ENCODE data around the gene OSBPL9. TPM values are rescaled to one million over a fixed set of nuclear protein-coding genes. Genes with fewer than 3 reads are reported as not detected.

The OSBPL9 gene
- total RNA-seq, 1 experiment from 2014 or later, result 52.6 TPM

DNA sequence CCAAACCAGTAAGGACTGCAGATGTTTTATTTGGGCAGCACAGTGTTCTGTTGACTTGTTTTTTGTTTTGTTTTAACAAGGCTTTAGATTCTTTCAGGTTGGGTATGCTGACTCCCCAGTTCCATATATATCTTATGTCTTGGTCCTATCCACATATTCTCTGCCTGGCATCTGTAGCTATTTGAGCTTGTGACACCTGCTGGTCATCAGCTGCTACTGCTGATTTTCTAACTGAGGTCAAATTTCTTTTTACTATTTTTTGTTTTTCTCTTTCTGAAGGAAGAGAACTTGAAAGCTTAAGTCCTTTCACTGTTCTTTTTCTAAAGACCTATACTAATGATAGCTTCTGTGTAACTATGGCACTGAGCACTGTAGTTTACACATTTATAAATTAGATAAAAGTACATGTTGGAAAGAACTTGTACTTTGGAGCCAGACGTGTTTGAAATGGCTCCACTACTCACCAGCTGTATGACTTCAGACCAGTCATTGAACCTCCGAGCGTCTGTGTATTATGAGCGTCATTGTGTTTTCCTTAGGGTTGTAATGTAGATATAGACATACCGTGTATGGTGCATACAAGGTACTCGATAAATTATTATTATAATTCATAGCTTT, 152.2 kb downstream of the OSBPL9 start:
- ChIA-PET POLR2A (no interaction called here), CTCF (interaction anchor here (0.6 to 1.4 kb wide), 16 partner anchors 9 to 234 kb away, joined by 3 to 16 read pairs (median 3); no protein-coding TSS in a partner anchor), RAD21 (ENCODE audit: low non-redundant PET in 1 of 2, low total read pairs in 2 of 2, uncharacterized antibody in 2 of 2, unreplicated experiment in 2 of 2) (no interaction called here)
- Histone ChIP-seq H3K27ac (ENCODE audit: low read depth, low read length) (no peak overlapping the region), H3K9me3 (ENCODE audit: control insufficient read depth in 1 of 2, insufficient read depth in 1 of 2, low read depth in 1 of 2, low read length in 2 of 2) (no peaks in the 10 kb centered on the region), H3K9me2 (ENCODE audit: insufficient read depth) (no peaks in the 10 kb centered on the region), H3K27me3 (ENCODE audit: insufficient read depth, low read length) (no peaks in the 10 kb centered on the region), H2AFZ (ENCODE audit: low read depth, low read length, poor library complexity, severe bottlenecking) (no peak overlapping the region), H3K4me2 (ENCODE audit: low read length) (no peak overlapping the region), H3K4me1 (ENCODE audit: control insufficient read depth in 1 of 2, insufficient read depth in 2 of 2, low read length in 2 of 2) (no peaks in the 10 kb centered on the region; a peak in 1 of 4 replicates), H3K36me3 (ENCODE audit: control insufficient read depth in 1 of 2, insufficient read depth in 2 of 2, low read length in 2 of 2) (0 out of 4 replicates have a peak, but pooled peaks cover 2% of the 10 kb centered on the region in 2 experiments), H3K4me3 (replicated peaks in 1 of 2; ENCODE audit: low read depth in 1 of 2, low read length in 2 of 2) (no peak overlapping the region), H3K9ac (ENCODE audit: low read length) (no peak overlapping the region), H3K79me2 (ENCODE audit: insufficient read depth, low read length) (no peaks in the 10 kb centered on the region), H4K20me1 (ENCODE audit: insufficient read depth) (no peaks in the 10 kb centered on the region)
- DNase-seq (ENCODE audit: low read depth, low spot score), result peak; percentile 38
- intact Hi-C loops (cut with micrococcal nuclease), result loop anchor here (1.0 to 5.0 kb wide), 2 partner anchors 142 to 202 kb away; no protein-coding TSS in a partner anchor
- peak; percentile 70 for ATAC-seq
- no TSS peak for BruUV-seq (replicated peaks)
- TF ChIP-seq CEBPB (IDR thresholded peaks at IDR 0.05; ENCODE audit: low read depth) (no peak), RAD21 (IDR thresholded peaks at IDR 0.05; ENCODE audit: low read depth) (peak; percentile 74), YY1 (IDR thresholded peaks at IDR 0.05; ENCODE audit: extremely low read depth, insufficient replicate concordance, low read depth, low read length) (no peak), ZFX (IDR thresholded peaks at IDR 0.05) (no peak)
- TF ChIP-seq, protein P1, sequence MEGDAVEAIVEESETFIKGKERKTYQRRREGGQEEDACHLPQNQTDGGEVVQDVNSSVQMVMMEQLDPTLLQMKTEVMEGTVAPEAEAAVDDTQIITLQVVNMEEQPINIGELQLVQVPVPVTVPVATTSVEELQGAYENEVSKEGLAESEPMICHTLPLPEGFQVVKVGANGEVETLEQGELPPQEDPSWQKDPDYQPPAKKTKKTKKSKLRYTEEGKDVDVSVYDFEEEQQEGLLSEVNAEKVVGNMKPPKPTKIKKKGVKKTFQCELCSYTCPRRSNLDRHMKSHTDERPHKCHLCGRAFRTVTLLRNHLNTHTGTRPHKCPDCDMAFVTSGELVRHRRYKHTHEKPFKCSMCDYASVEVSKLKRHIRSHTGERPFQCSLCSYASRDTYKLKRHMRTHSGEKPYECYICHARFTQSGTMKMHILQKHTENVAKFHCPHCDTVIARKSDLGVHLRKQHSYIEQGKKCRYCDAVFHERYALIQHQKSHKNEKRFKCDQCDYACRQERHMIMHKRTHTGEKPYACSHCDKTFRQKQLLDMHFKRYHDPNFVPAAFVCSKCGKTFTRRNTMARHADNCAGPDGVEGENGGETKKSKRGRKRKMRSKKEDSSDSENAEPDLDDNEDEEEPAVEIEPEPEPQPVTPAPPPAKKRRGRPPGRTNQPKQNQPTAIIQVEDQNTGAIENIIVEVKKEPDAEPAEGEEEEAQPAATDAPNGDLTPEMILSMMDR (IDR thresholded peaks at IDR 0.05 in 2 of 3, conservative IDR thresholded peaks at IDR 0.05 in 1 of 3; ENCODE audit: borderline replicate concordance in 1 of 3, insufficient read depth in 1 of 3, low read depth in 2 of 3, low read length in 2 of 3), result peak; percentile 68 to 82 (median 75)

GRCh38 chr1:51776408-51776807, 159.5 kb downstream of the OSBPL9 start:
- H3K9me3 ChIP-seq (ENCODE audit: control insufficient read depth in 1 of 2, insufficient read depth in 1 of 2, low read depth in 1 of 2, low read length in 2 of 2), result no peaks in the 10 kb centered on the region
- CTCF ChIA-PET, result no interaction called here

More at GRCh38 chr1:51776408-51776807, 159.5 kb downstream of the OSBPL9 start:
- H3K4me2 ChIP-seq (ENCODE audit: low read length), result no peak overlapping the region
- no peaks in the 10 kb centered on the region for H3K9me2 ChIP-seq (ENCODE audit: insufficient read depth)
- H3K9ac ChIP-seq (ENCODE audit: low read length), result no peak overlapping the region
- H3K36me3 ChIP-seq (ENCODE audit: control insufficient read depth in 1 of 2, insufficient read depth in 2 of 2, low read length in 2 of 2), result peaks cover 0 to 4% of the 10 kb centered on the region in 2 experiments; a peak in 1 of 4 replicates
- H3K4me3 ChIP-seq (replicated peaks in 1 of 2; ENCODE audit: low read depth in 1 of 2, low read length in 2 of 2), result no peak overlapping the region
- DNase-seq (ENCODE audit: low read depth, low spot score), result no peak
- no peak for TF ChIP-seq SP1 (IDR thresholded peaks at IDR 0.05; ENCODE audit: low read depth)
- TF ChIP-seq EZH2phosphoT487 (IDR thresholded peaks at IDR 0.05; ENCODE audit: borderline replicate concordance), result no peak
- no peak for TF ChIP-seq CBX3 (IDR thresholded peaks at IDR 0.05; ENCODE audit: low read depth)
- TF ChIP-seq FOSL1 (IDR thresholded peaks at IDR 0.05; ENCODE audit: low read depth), result no peak
- no peak for TF ChIP-seq TCF7L2 (IDR thresholded peaks at IDR 0.05; ENCODE audit: borderline replicate concordance, extremely low read depth, insufficient read depth, insufficient read length)
- no peaks in the 10 kb centered on the region for H3K79me2 ChIP-seq (ENCODE audit: insufficient read depth, low read length)
- no peaks in the 10 kb centered on the region; a peak in 1 of 4 replicates for H3K4me1 ChIP-seq (ENCODE audit: control insufficient read depth in 1 of 2, insufficient read depth in 2 of 2, low read length in 2 of 2)
- H4K20me1 ChIP-seq (ENCODE audit: insufficient read depth), result no peaks in the 10 kb centered on the region
- ChIA-PET POLR2A (no interaction called here), RAD21 (ENCODE audit: low non-redundant PET in 1 of 2, low total read pairs in 2 of 2, uncharacterized antibody in 2 of 2, unreplicated experiment in 2 of 2) (no interaction called here)
- H2AFZ ChIP-seq (ENCODE audit: low read depth, low read length, poor library complexity, severe bottlenecking), result no peak overlapping the region
- H3K27me3 ChIP-seq (ENCODE audit: insufficient read depth, low read length), result no peaks in the 10 kb centered on the region
- intact Hi-C loops (cut with micrococcal nuclease), result no loop called here
- H3K27ac ChIP-seq (ENCODE audit: low read depth, low read length), result no peak overlapping the region
- BruUV-seq (replicated peaks), result no TSS peak
- no peak for ATAC-seq
